IMR-90 (cell line): ENCODE results near the gene LRP6.

Source experiments
- BHLHE40 ChIP-seq: fragments of 150-350 bp; IDR thresholded peaks from 2 replicates; pipeline ENCODE4 v1.6.1; 2016; ENCODE audit warnings: mild to moderate bottlenecking, low read depth, low read length
- CEBPB ChIP-seq: IDR thresholded peaks from 2 replicates; pipeline ENCODE4 v1.6.1; 2012; ENCODE audit warnings: low read depth, low read length, improper control_type of control experiment
- CHD1 ChIP-seq: IDR thresholded peaks from 2 replicates; pipeline ENCODE4 v1.6.1; 2012; ENCODE audit warnings: low read depth, low read length, improper control_type of control experiment
- CTCF ChIP-seq: conservative IDR thresholded peaks from 2 replicates; pipeline ENCODE4 v1.5.1; 2012; ENCODE audit warnings: mild to moderate bottlenecking, low read depth, low read length, improper control_type of control experiment
- MAZ ChIP-seq: IDR thresholded peaks from 2 replicates; pipeline ENCODE4 v1.6.1; 2012; ENCODE audit warnings: low read depth, mild to moderate bottlenecking, low read length, improper control_type of control experiment, moderate library complexity, borderline replicate concordance
- MXI1 ChIP-seq: IDR thresholded peaks from 2 replicates; pipeline ENCODE4 v1.6.1; 2012; ENCODE audit warnings: low read depth, mild to moderate bottlenecking, low read length, moderate library complexity, borderline replicate concordance
- NFE2L2 ChIP-seq: fragments of 150-350 bp; IDR thresholded peaks from 2 replicates; pipeline ENCODE4 v1.6.1; 2016; ENCODE audit warnings: low read depth, mild to moderate bottlenecking, low read length
- POLR2A ChIP-seq: IDR thresholded peaks from 2 replicates; pipeline ENCODE4 v1.6.1; 2012; ENCODE audit warnings: mild to moderate bottlenecking, low read depth, low read length
- RAD21 ChIP-seq: IDR thresholded peaks from 2 replicates; pipeline ENCODE4 v1.6.1; 2012; ENCODE audit warnings: low read length, improper control_type of control experiment
- RCOR1 ChIP-seq: IDR thresholded peaks from 2 replicates; pipeline ENCODE4 v1.6.1; 2012; ENCODE audit warnings: mild to moderate bottlenecking, low read length, improper control_type of control experiment; ENCODE audit not compliant: insufficient replicate concordance
- RFX5 ChIP-seq: IDR thresholded peaks from 2 replicates; pipeline ENCODE4 v1.8.0; 2012; ENCODE audit warnings: low read depth, mild to moderate bottlenecking, low read length, moderate library complexity
- SMC3 ChIP-seq: fragments of 150-350 bp; IDR thresholded peaks from 2 replicates; pipeline ENCODE4 v1.6.1; 2016; ENCODE audit warnings: low read depth, mild to moderate bottlenecking, antibody characterized with exemption, low read length, moderate library complexity
- USF2 ChIP-seq: fragments of 150-350 bp; IDR thresholded peaks from 2 replicates; pipeline ENCODE4 v1.6.1; 2017; ENCODE audit warnings: mild to moderate bottlenecking, antibody characterized with exemption, low read length, low read depth

- TF ChIP-seq POLR2A: no peak
- TF ChIP-seq CTCF: no peak
- no peak for TF ChIP-seq RFX5
- no peak for TF ChIP-seq CEBPB
- no peak for TF ChIP-seq RCOR1
- no peak for TF ChIP-seq RAD21
- TF ChIP-seq NFE2L2: no peak
- no peak for TF ChIP-seq SMC3
- TF ChIP-seq CHD1: no peak
- no peak for TF ChIP-seq BHLHE40
- no peak for TF ChIP-seq USF2
- no peak for TF ChIP-seq MXI1
- no peak for TF ChIP-seq MAZ
These were observed 167.7 kb downstream of the LRP6 start for GRCh38 chr12:12099102-12099501.
